ENCODE results near the gene HTD2. TPM values are rescaled to one million over a fixed set of nuclear protein-coding genes. Genes with fewer than 3 reads are reported as not detected.
"Not testable (repeated sequence)": the region's sequence is repeated elsewhere in the genome, so short reads cannot be mapped to it uniquely, and the experiment has no call there.

HTD2 gene
- total RNA-seq, 1 experiment from 2014 or later, result 11.4 TPM

- no peak for TF ChIP-seq AFF4 (CRISPR knock-in tag; IDR thresholded peaks at IDR 0.05; ENCODE audit: borderline replicate concordance)
- TF ChIP-seq ZNF232 (CRISPR knock-in tag; IDR thresholded peaks at IDR 0.05), result no peak
- TF ChIP-seq GABPB1 (CRISPR knock-in tag; IDR thresholded peaks at IDR 0.05), result no peak
- no peak for TF ChIP-seq AR (CRISPR knock-in tag; IDR thresholded peaks at IDR 0.05)
- TF ChIP-seq ELF4 (CRISPR knock-in tag; IDR thresholded peaks at IDR 0.05; ENCODE audit: low read depth), result no peak
- TF ChIP-seq NFATC4 (CRISPR knock-in tag; IDR thresholded peaks at IDR 0.05), result no peak
- TF ChIP-seq JUN (CRISPR knock-in tag; IDR thresholded peaks at IDR 0.05), result no peak
- TF ChIP-seq TP53 (CRISPR knock-in tag; IDR thresholded peaks at IDR 0.05), result no peak
- TF ChIP-seq HMGA2 (CRISPR knock-in tag; IDR thresholded peaks at IDR 0.05), result no peak
- TF ChIP-seq ZNF396 (CRISPR knock-in tag; IDR thresholded peaks at IDR 0.05; ENCODE audit: borderline replicate concordance), result no peak
- no peak for TF ChIP-seq SMAD3 (CRISPR knock-in tag; IDR thresholded peaks at IDR 0.05; ENCODE audit: borderline replicate concordance)
- TF ChIP-seq ZMAT4 (CRISPR knock-in tag; IDR thresholded peaks at IDR 0.05), result no peak
- no peak for TF ChIP-seq MAX (CRISPR knock-in tag; IDR thresholded peaks at IDR 0.05)
- TF ChIP-seq ZNF671 (CRISPR knock-in tag; IDR thresholded peaks at IDR 0.05), result no peak
Observed at GRCh38 chr3:58287354-58287753, 19.0 kb upstream of the HTD2 start (continued).

GRCh38 chr3:58288011-58288728, 18.1 kb upstream of the HTD2 start:
- Mint-ChIP-seq H3K9me3 (peaks cover 9% of the 10 kb centered on the region; the same call in 1 of the 2 replicates), H3K27me3 (ENCODE audit: low read depth) (no peaks in the 10 kb centered on the region; the same call in 1 of the 2 replicates), H3K36me3 (peaks cover 17% of the 10 kb centered on the region), H3K4me3 (no peak overlapping the region), H3K27ac (no peak overlapping the region), H3K4me1 (no peaks in the 10 kb centered on the region)
- ChIA-PET CTCF (interaction anchor here (1.1 kb wide), 1 partner anchor 70 kb away, joined by 3 read pairs; no protein-coding TSS in a partner anchor), POLR2A (no interaction called here)
- DNase-seq (ENCODE audit: low spot score), result no peak
- peak; percentile 48 for ATAC-seq
- TF ChIP-seq USF2 (CRISPR knock-in tag; IDR thresholded peaks at IDR 0.05) (no peak), OVOL2 (CRISPR knock-in tag; IDR thresholded peaks at IDR 0.05; ENCODE audit: borderline replicate concordance) (no peak), ESRRA (CRISPR knock-in tag; IDR thresholded peaks at IDR 0.05; ENCODE audit: borderline replicate concordance) (no peak), E2F1 (CRISPR knock-in tag; IDR thresholded peaks at IDR 0.05) (no peak), MLX (CRISPR knock-in tag; IDR thresholded peaks at IDR 0.05) (no peak)

- POLR2A ChIA-PET; DNase-seq (ENCODE audit: low spot score); ATAC-seq; H3K27ac Mint-ChIP-seq; H3K9me3 Mint-ChIP-seq; H3K27me3 Mint-ChIP-seq (ENCODE audit: low read depth); H3K4me3 Mint-ChIP-seq; H3K4me1 Mint-ChIP-seq: not testable (repeated sequence)
- peaks cover 17% of the 10 kb centered on the region for H3K36me3 Mint-ChIP-seq
- CTCF ChIA-PET, result interaction anchor here (1.1 kb wide), 1 partner anchor 71 kb away, joined by 3 read pairs; no protein-coding TSS in a partner anchor
Observed at GRCh38 chr3:58288964-58289613, 17.2 kb upstream of the HTD2 start.

- Mint-ChIP-seq H3K9me3 (peaks cover 12% of the 10 kb centered on the region; the same call in 1 of the 2 replicates), H3K36me3 (peaks cover 13% of the 10 kb centered on the region)
- H3K27me3 Mint-ChIP-seq (ENCODE audit: low read depth); CTCF ChIA-PET; H3K4me3 Mint-ChIP-seq; ATAC-seq; DNase-seq (ENCODE audit: low spot score); H3K27ac Mint-ChIP-seq; POLR2A ChIA-PET; H3K4me1 Mint-ChIP-seq: not testable (repeated sequence)
Observed at GRCh38 chr3:58290446-58290845, 15.9 kb upstream of the HTD2 start.
